NCI-H2196 (cell line): ENCODE measurements around the gene PFKFB1.

Source experiments
- DNase-seq: peaks from one replicate; lab custom pipeline; 2025; ENCODE audit not compliant: unreplicated experiment; lab: John Stamatoyannopoulos, UW

PFKFB1 gene

GRCh38 chrX:54994099-54994498 lies at the start of gene PFKFB1:
TSS of gene PFKFB1 (minus strand) at chrX:54994188. CDS start at chrX:54994007, 181 bp downstream.
- DNase-seq: no peak

- DNase-seq: no peak
Observed at GRCh38 chrX:55041514-55041913, 47.5 kb upstream of the PFKFB1 start.

- no peak for DNase-seq
Observed at GRCh38 chrX:55039471-55039870, 45.5 kb upstream of the PFKFB1 start.

GRCh38 chrX:55033429-55033828 lies 39.4 kb upstream of the PFKFB1 start:
- DNase-seq: no peak

GRCh38 chrX:55030271-55031205 lies 36.5 kb upstream of the PFKFB1 start, which contains the start of gene ALAS2:
TSS of gene ALAS2 (minus strand) at chrX:55030977. CDS start at chrX:55026000, 4,977 bp downstream.
- no peak for DNase-seq

- no peak for DNase-seq
Observed at GRCh38 chrX:55029291-55029690, 35.3 kb upstream of the PFKFB1 start.

- no peak for DNase-seq
Observed at GRCh38 chrX:55028611-55029010, 34.6 kb upstream of the PFKFB1 start.

- no peak for DNase-seq
Observed at GRCh38 chrX:55028040-55028439, 34.1 kb upstream of the PFKFB1 start.

- DNase-seq: no peak
Observed at GRCh38 chrX:55026840-55027239, 32.9 kb upstream of the PFKFB1 start.

GRCh38 chrX:55026143-55026542 lies 32.2 kb upstream of the PFKFB1 start:
- DNase-seq: no peak

- DNase-seq: no peak
Observed at GRCh38 chrX:55014897-55015299, 20.9 kb upstream of the PFKFB1 start.

GRCh38 chrX:55011294-55011693 lies 17.3 kb upstream of the PFKFB1 start:
- no peak for DNase-seq

GRCh38 chrX:55008571-55009358 lies 14.8 kb upstream of the PFKFB1 start:
- no peak for DNase-seq

GRCh38 chrX:55007656-55008055 lies 13.7 kb upstream of the PFKFB1 start:
- no peak for DNase-seq

- no peak for DNase-seq
Observed at GRCh38 chrX:55006827-55007621, 13.0 kb upstream of the PFKFB1 start.

- no peak for DNase-seq
Observed at GRCh38 chrX:55005256-55005655, 11.3 kb upstream of the PFKFB1 start.

- no peak for DNase-seq
Observed at GRCh38 chrX:55004231-55004630, 10.2 kb upstream of the PFKFB1 start.

GRCh38 chrX:54999717-55000598 lies 6.0 kb upstream of the PFKFB1 start, which contains the start of gene APEX2:
TSS of gene APEX2 (plus strand) at chrX:55000363. CDS start at chrX:55000423, 60 bp downstream.
- DNase-seq: peak; percentile 83

- DNase-seq: no peak
Observed at GRCh38 chrX:54995621-54996020, 1.6 kb upstream of the PFKFB1 start.
